Bronchial epithelial cell (primary cell): ENCODE data around the gene REXO2. TPM values are rescaled to one million over a fixed set of nuclear protein-coding genes. Genes with fewer than 3 reads are reported as not detected.
A peak's percentile ranks its signal among the peaks of the same experiment; 100 is the strongest.

Source experiments
- DNase-seq: peaks from one replicate; pipeline ENCODE4 v3.0.0-alpha.2; 2010; ENCODE audit warnings: low read depth
- FAIRE-seq: peaks from 2 replicates; lab custom pipeline; 2011; peaks lifted over from hg19 to GRCh38; lab: Jason Lieb, UNC
- H3K27me3 ChIP-seq: 2 replicates; pipeline ENCODE4 v1.5.1; 2011; ENCODE audit warnings: low read length; ENCODE audit not compliant: control insufficient read depth, insufficient read depth
- H3K36me3 ChIP-seq: 2 replicates; pipeline ENCODE4 v1.5.1; 2011; ENCODE audit warnings: low read length; ENCODE audit not compliant: control insufficient read depth, insufficient read depth
- H3K4me3 ChIP-seq: 2 replicates; pipeline ENCODE4 v1.5.1; 2011; ENCODE audit warnings: mild to moderate bottlenecking, low read depth, low read length, control low read depth
- CTCF ChIP-seq: IDR thresholded peaks from 2 replicates; pipeline ENCODE4 v1.5.1; 2011; ENCODE audit warnings: mild to moderate bottlenecking, moderate library complexity, low read length, control low read depth, inconsistent platforms; ENCODE audit not compliant: insufficient read depth, severe bottlenecking
- total RNA-seq: library from RNA; depleted of rRNA; stranded (reverse); fragments of >200 nt; gene quantifications from 2 replicates; pipeline ENCODE4 v1.2.1, GENCODE V29; 2014

REXO2 gene
- total RNA-seq, 1 donor from 2014 or later, result 160 TPM

GRCh38 chr11:114412946-114413345 is 26.3 kb upstream of the REXO2 start:
- no peaks in the 10 kb centered on the region for H3K27me3 ChIP-seq

GRCh38 chr11:114413958-114414357 is 25.3 kb upstream of the REXO2 start:
- TF ChIP-seq CTCF, result no peak
- DNase-seq, result no peak
- FAIRE-seq, result no peak
- Histone ChIP-seq H3K36me3 (no peaks in the 10 kb centered on the region), H3K27me3 (no peaks in the 10 kb centered on the region), H3K4me3 (no peak overlapping the region)

More at GRCh38 chr11:114412946-114413345, 26.3 kb upstream of the REXO2 start:
- FAIRE-seq (no peak), DNase-seq (peak; percentile 66)
- no peak for TF ChIP-seq CTCF
- Histone ChIP-seq H3K36me3 (no peaks in the 10 kb centered on the region), H3K4me3 (no peak overlapping the region)

- DNase-seq, result peak; percentile 87
- peak; percentile 92 for FAIRE-seq
- TF ChIP-seq CTCF, result no peak
Measured at GRCh38 chr11:114416441-114416961, 22.8 kb upstream of the REXO2 start.

GRCh38 chr11:114426280-114426679 is 13.0 kb upstream of the REXO2 start:
- TF ChIP-seq CTCF, result no peak
- Histone ChIP-seq H3K4me3 (no peak overlapping the region), H3K27me3 (no peaks in the 10 kb centered on the region), H3K36me3 (no peaks in the 10 kb centered on the region)
- DNase-seq (peak; percentile 15), FAIRE-seq (no peak)

More at GRCh38 chr11:114416441-114416961, 22.8 kb upstream of the REXO2 start:
- Histone ChIP-seq H3K27me3 (no peaks in the 10 kb centered on the region), H3K4me3 (no peak overlapping the region), H3K36me3 (no peaks in the 10 kb centered on the region)

GRCh38 chr11:114430290-114430689 is 9.0 kb upstream of the REXO2 start:
- no peaks in the 10 kb centered on the region for H3K27me3 ChIP-seq
- no peaks in the 10 kb centered on the region for H3K36me3 ChIP-seq
- DNase-seq, result no peak
- TF ChIP-seq CTCF, result no peak
- no peak overlapping the region for H3K4me3 ChIP-seq
- no peak for FAIRE-seq

- no peak overlapping the region for H3K4me3 ChIP-seq
- TF ChIP-seq CTCF, result no peak
- H3K27me3 ChIP-seq, result no peaks in the 10 kb centered on the region
- DNase-seq, result no peak
- no peaks in the 10 kb centered on the region for H3K36me3 ChIP-seq
- no peak for FAIRE-seq
Measured at GRCh38 chr11:114432893-114433292, 6.4 kb upstream of the REXO2 start.
